ENCODE results near the gene CARS1. TPM values are rescaled to one million over a fixed set of nuclear protein-coding genes. Genes with fewer than 3 reads are reported as not detected.

The CARS1 gene
- total and polyA plus RNA-seq, 2 of the 4 experiments (the other 2 are of a cell fraction) = 72.7 to 78.3 TPM

GRCh38 chr11:2987881-2988861 is 69.1 kb downstream of the CARS1 start:
- 0 out of 2 replicates have a peak overlapping the region, but pooled peaks have one; percentile 5 for H3K18ac ChIP-seq (ENCODE audit: low read depth, low read length)
- no peak overlapping the region for H2BK15ac ChIP-seq (ENCODE audit: low read depth, low read length)
- no peak for TF ChIP-seq CHD1 (IDR thresholded peaks at IDR 0.05; ENCODE audit: low read depth, low read length)
- TF ChIP-seq POLR2A (IDR thresholded peaks at IDR 0.05; ENCODE audit: low read depth, low read length) = no peak
- no peak for TF ChIP-seq CTCF (conservative IDR thresholded peaks at IDR 0.05; ENCODE audit: low read depth, low read length)
- no peak for TF ChIP-seq CEBPB (IDR thresholded peaks at IDR 0.05; ENCODE audit: low read depth, low read length)
- TF ChIP-seq RFX5 (IDR thresholded peaks at IDR 0.05; ENCODE audit: low read depth, low read length) = no peak
- TF ChIP-seq NFE2L2 (IDR thresholded peaks at IDR 0.05; ENCODE audit: low read depth, low read length) = peak; percentile 94
- TF ChIP-seq MAFK (IDR thresholded peaks at IDR 0.05; ENCODE audit: low read depth, low read length) = peak; percentile 41; the same call in 1 of the 2 replicates
- POLR2A ChIA-PET (ENCODE audit: unreplicated experiment) = no interaction called here
- H3K27ac ChIP-seq (ENCODE audit: insufficient read depth, low read length) = peak overlapping the region; percentile 14; the same call in 1 of the 2 replicates
- no peak overlapping the region for H2AFZ ChIP-seq (replicated peaks; ENCODE audit: low read length, poor library complexity)
- no peak overlapping the region for H4K5ac ChIP-seq (ENCODE audit: low read depth, low read length)
- H3K4me2 ChIP-seq (ENCODE audit: low read depth, low read length) = peak overlapping the region; percentile 33
- CTCF ChIA-PET = interaction anchor here (0.6 to 1.1 kb wide), 2 partner anchors 13 to 34 kb away, joined by 3 to 4 read pairs; no protein-coding TSS in a partner anchor
- H2BK20ac ChIP-seq (ENCODE audit: low read depth, low read length) = no peak overlapping the region
- no peaks in the 10 kb centered on the region for H3K9me3 ChIP-seq (ENCODE audit: control insufficient read depth, insufficient read depth, low read length)
- H2AK9ac ChIP-seq (replicated peaks; ENCODE audit: low read depth, low read length, poor library complexity) = no peak overlapping the region
- dilution Hi-C loops (cut with HindIII; ENCODE audit: low sequenced_read_pairs, unreplicated experiment) (no loop called here), intact Hi-C loops (cut with micrococcal nuclease) (no loop called here), in situ Hi-C loops (cut with MboI; ENCODE audit: low sequenced_read_pairs) (no loop called here)
- H3K56ac ChIP-seq (ENCODE audit: extremely low read depth, insufficient read depth, low read length) = no peak overlapping the region
- DNase-seq = no peak
- no peak overlapping the region for H3K4me3 ChIP-seq (ENCODE audit: insufficient read depth, low read depth, low read length)
- peak overlapping the region; percentile 27 for H2BK5ac ChIP-seq (ENCODE audit: low read depth, low read length, poor library complexity, severe bottlenecking)
- peaks cover 6% of the 10 kb centered on the region for H3K36me3 ChIP-seq (ENCODE audit: control insufficient read depth, insufficient read depth, low read length)
- no peak overlapping the region for H3K14ac ChIP-seq (replicated peaks; ENCODE audit: low read depth, low read length)
- no TSS peak for BruUV-seq (replicated peaks)
- H3K4ac ChIP-seq (ENCODE audit: low read depth, low read length) = no peak overlapping the region
- H2BK120ac ChIP-seq (ENCODE audit: low read depth, low read length) = no peak overlapping the region
- H2AK5ac ChIP-seq (ENCODE audit: low read depth, low read length) = no peak overlapping the region
- H3K23ac ChIP-seq (ENCODE audit: low read depth, low read length) = peak overlapping the region; percentile 25; the same call in 1 of the 2 replicates
- WGBS, 2 experiments (ENCODE audit: extremely low coverage in 2 of 2, insufficient read length in 1 of 2) = 86% methylated on average over 4 of the region's 11 CpGs; no CpG with 5 or more reads in 1 of the 2 experiments
- H4K20me1 ChIP-seq (ENCODE audit: insufficient read depth, low read length) = peaks cover 77% of the 10 kb centered on the region
- no peak for ATAC-seq (ENCODE audit: low read depth)
- no peak overlapping the region for H4K8ac ChIP-seq (ENCODE audit: low read depth in 2 of 2, low read length in 2 of 2)
- H3K4me1 ChIP-seq (ENCODE audit: control insufficient read depth, insufficient read depth, low read length) = peaks cover 10% of the 10 kb centered on the region
- H3K9ac ChIP-seq (ENCODE audit: low read depth, low read length) = no peak overlapping the region
- H3K27me3 ChIP-seq (ENCODE audit: control insufficient read depth, insufficient read depth, low read length) = no peaks in the 10 kb centered on the region
- H3K79me1 ChIP-seq (ENCODE audit: low read depth in 1 of 2, low read length in 2 of 2) = peaks cover 5 to 26% of the 10 kb centered on the region in 2 experiments; a peak in 3 of 4 replicates
- 0 out of 2 replicates have a peak, but pooled peaks cover 13% of the 10 kb centered on the region for H3K9me1 ChIP-seq (ENCODE audit: insufficient read depth, low read length)
- H4K91ac ChIP-seq (ENCODE audit: insufficient read depth, low read depth, low read length) = no peak overlapping the region

Data from IMR-90 (cell line).